Endothelial cell of umbilical vein (primary cell): ENCODE data around the gene SEMA4C. TPM values are rescaled to one million over a fixed set of nuclear protein-coding genes. Genes with fewer than 3 reads are reported as not detected.

Experiments used
- BruUV-seq: library from RNA; stranded (reverse); fragments of 400-500 nt; replicated peaks from 2 replicates; lab custom pipeline; 2021; lab: Mats Ljungman, UMichigan
- CTCF ChIA-PET: fragments of 300-600, 350-600 bp; sonication (Branson Sonifier 250); formaldehyde crosslinking; loops from one replicate; lab custom pipeline; 2021; ENCODE audit warnings: antibody characterized with exemption, inconsistent platforms; lab: Charles Lee
- POLR2A ChIA-PET: fragments of 300-600, 350-600 bp; sonication (Branson Sonifier 250); formaldehyde crosslinking; loops from one replicate; lab custom pipeline; 2021; ENCODE audit warnings: antibody characterized with exemption, inconsistent platforms; lab: Charles Lee
- DNase-seq: peaks from one replicate; pipeline ENCODE4 v3.0.0-alpha.2; 2011; ENCODE audit warnings: low read depth, low spot score
- FAIRE-seq: peaks from 2 replicates; lab custom pipeline; 2011; peaks lifted over from hg19 to GRCh38; lab: Jason Lieb, UNC
- H2AFZ ChIP-seq: 2 replicates; pipeline ENCODE4 v1.6.0; 2012; ENCODE audit warnings: low read depth, low read length, control low read depth, inconsistent platforms
- H3K27ac ChIP-seq: 2 replicates; pipeline ENCODE4 v1.5.1; 2011; ENCODE audit warnings: low read depth, mild to moderate bottlenecking, control low read depth, low read length, moderate library complexity; ENCODE audit not compliant: insufficient read depth
- H3K27me3 ChIP-seq, 2 experiments: 2 replicates each; pipeline versions ENCODE4 v1.6.0 to v1.6.1; 2011; ENCODE audit warnings: low read length in 2 of 2, mixed read lengths in 1 of 2; ENCODE audit not compliant: control insufficient read depth in 2 of 2, insufficient read depth in 2 of 2
- H3K36me3 ChIP-seq, 2 experiments: 2 replicates in 1 of 2; 3 replicates in 1 of 2; pipeline ENCODE4 v1.5.1; 2011; ENCODE audit warnings: low read length in 2 of 2, mild to moderate bottlenecking in 1 of 2, moderate library complexity in 1 of 2; ENCODE audit not compliant: control insufficient read depth in 2 of 2, insufficient read depth in 2 of 2; ENCODE audit errors: extremely low read depth in 1 of 2
- H3K4me1 ChIP-seq: 3 replicates; pipeline ENCODE4 v1.5.1; 2011; ENCODE audit warnings: mild to moderate bottlenecking, low read length; ENCODE audit not compliant: control insufficient read depth, insufficient read depth; ENCODE audit errors: extremely low read depth
- H3K4me2 ChIP-seq: 2 replicates; pipeline ENCODE4 v1.6.1; 2011; ENCODE audit warnings: low read length, control low read depth, mixed read lengths; ENCODE audit not compliant: insufficient read depth
- H3K4me3 ChIP-seq, 3 experiments: fragments of 200-600 bp in 1 of 3; sonication (generic), shearing (Covaris generic) in 1 of 3; replicated peaks in 1 of 3; 2 replicates each; pipeline ENCODE4 v1.5.1; 2011 to 2016; ENCODE audit warnings: control low read depth in 3 of 3, low read length in 3 of 3, mild to moderate bottlenecking in 2 of 3, inconsistent platforms in 1 of 3, low read depth in 1 of 3, moderate library complexity in 1 of 3; ENCODE audit not compliant: insufficient read depth in 1 of 3
- H3K79me2 ChIP-seq: 2 replicates; pipeline ENCODE4 v1.6.0; 2012; ENCODE audit warnings: low read length, inconsistent platforms; ENCODE audit not compliant: control insufficient read depth, insufficient read depth
- H3K9ac ChIP-seq: replicated peaks from 2 replicates; pipeline ENCODE3; 2011; ENCODE audit warnings: low read length, control low read depth; ENCODE audit not compliant: insufficient read depth; ENCODE audit errors: extremely low read depth
- H3K9me1 ChIP-seq: replicated peaks from 3 replicates; pipeline ENCODE4 v1.6.0; 2011; ENCODE audit warnings: mild to moderate bottlenecking, low read length; ENCODE audit not compliant: control insufficient read depth, insufficient read depth; ENCODE audit errors: extremely low read depth
- H3K9me3 ChIP-seq: replicated peaks from 2 replicates; pipeline ENCODE4 v1.5.1; 2012; ENCODE audit warnings: low read length, inconsistent platforms; ENCODE audit not compliant: control insufficient read depth, insufficient read depth
- H4K20me1 ChIP-seq: replicated peaks from 2 replicates; pipeline ENCODE3; 2011; ENCODE audit warnings: mild to moderate bottlenecking, low read length; ENCODE audit not compliant: control insufficient read depth, insufficient read depth; ENCODE audit errors: extremely low read depth
- EZH2 ChIP-seq: IDR thresholded peaks from 2 replicates; pipeline ENCODE4 v1.6.1; 2012; ENCODE audit warnings: borderline replicate concordance, low read depth, mild to moderate bottlenecking, moderate library complexity, low read length, inconsistent platforms; ENCODE audit not compliant: severe bottlenecking
- FOS ChIP-seq: IDR thresholded peaks from 2 replicates; pipeline ENCODE4 v1.6.1; 2011; ENCODE audit warnings: mild to moderate bottlenecking, low read length, moderate library complexity, borderline replicate concordance; ENCODE audit not compliant: insufficient read depth
- GATA2 ChIP-seq: IDR thresholded peaks from 2 replicates; pipeline ENCODE4 v1.7.0; 2011; ENCODE audit warnings: low read depth, mild to moderate bottlenecking, moderate library complexity, mixed read lengths, low read length; ENCODE audit not compliant: insufficient read length, insufficient read depth
- JUN ChIP-seq: IDR thresholded peaks from 2 replicates; pipeline ENCODE4 v1.6.1; 2011; ENCODE audit warnings: borderline replicate concordance, low read depth; ENCODE audit not compliant: insufficient read length, insufficient read depth
- MYC ChIP-seq: IDR thresholded peaks from one replicate; pipeline ENCODE4 v1.6.1; 2011; ENCODE audit warnings: mild to moderate bottlenecking, low read depth, low read length
- POLR2A ChIP-seq: IDR thresholded peaks from 2 replicates; pipeline ENCODE4 v1.6.1; 2012; ENCODE audit warnings: low read depth, mild to moderate bottlenecking, control low read depth, low read length
- POLR2AphosphoS5 ChIP-seq: IDR thresholded peaks from 2 replicates; pipeline ENCODE4 v1.6.1; 2012; ENCODE audit warnings: low read depth, mild to moderate bottlenecking, control low read depth, low read length, moderate library complexity; ENCODE audit not compliant: insufficient read depth
- dilution Hi-C: fragments of 300-500 bp; cut with MboI; formaldehyde crosslinking; loops from one replicate; pipeline ENCODE4 v1.15.0; 2019; ENCODE audit warnings: low sequenced_read_pairs; ENCODE audit not compliant: extremely low pct_ligation_motif_present
- intact Hi-C: fragments of 100-400 bp; cut with micrococcal nuclease; formaldehyde crosslinking; loops from one replicate; pipeline ENCODE4 v1.10.0; 2022
- polyA plus RNA-seq, 4 experiments: library from polyadenylated mRNA; depleted of rRNA in 3 of 4; stranded (reverse) in 3 of 4; unstranded in 1 of 4; fragments of >200 nt; gene quantifications; 2 replicates each; pipeline versions ENCODE4 v1.2.1 to v1.2.3, GENCODE V29; 2011 to 2012; ENCODE audit warnings: missing spikeins in 1 of 4
- total RNA-seq: library from RNA; stranded (reverse); gene quantifications from 2 replicates; pipeline ENCODE4 v1.2.3, GENCODE V29; 2021
- TF ChIP-seq, protein P1 (sequence below), 2 donors: IDR thresholded peaks; 1 replicate in 1 of 2; 2 replicates in 1 of 2; pipeline ENCODE4 v1.5.1; 2011; ENCODE audit warnings: low read length in 2 of 2, mild to moderate bottlenecking in 2 of 2, moderate library complexity in 2 of 2, control low read depth in 1 of 2, inconsistent platforms in 1 of 2, low read depth in 1 of 2; ENCODE audit not compliant: insufficient read depth in 1 of 2; ENCODE audit errors: extremely low read depth in 1 of 2
- TF ChIP-seq, protein P2 (sequence below): IDR thresholded peaks from 2 replicates; pipeline ENCODE4 v1.6.1; 2011; ENCODE audit not compliant: insufficient read depth, insufficient read length

SEMA4C gene
- total and polyA plus RNA-seq, 2 donors (not counting 3 experiments of a cell fraction or from before 2014, with no cell fraction given): 16.4 to 17.3 TPM

DNA sequence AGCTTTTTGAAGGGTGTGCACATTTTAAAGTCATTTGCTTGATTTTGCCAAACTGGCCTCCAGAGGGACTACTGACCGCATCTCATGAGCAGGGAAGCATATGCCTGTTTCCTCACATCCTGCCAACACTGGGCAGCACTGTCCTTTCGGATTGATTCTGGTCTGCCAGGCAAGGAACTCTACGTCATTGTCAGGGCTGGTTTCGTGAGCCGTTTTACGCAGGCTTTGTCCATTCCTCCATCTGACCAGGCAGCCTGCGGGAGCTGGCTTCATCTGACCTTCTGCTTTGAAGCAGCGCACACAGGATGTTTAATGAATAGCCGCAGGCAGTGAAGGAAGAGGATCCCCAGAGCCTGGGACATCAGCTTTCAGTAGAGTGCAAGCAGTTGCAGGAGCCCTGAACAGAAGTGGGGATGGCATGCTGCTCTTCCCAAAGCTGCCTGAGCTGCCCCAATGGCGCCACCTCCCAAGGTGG, 46.3 kb upstream of the SEMA4C start:
- Histone ChIP-seq H3K27me3 (peaks cover 4% of the 10 kb centered on the region in 2 experiments), H3K4me1 (no peaks in the 10 kb centered on the region), H3K4me2 (no peak overlapping the region), H3K9me1 (no peaks in the 10 kb centered on the region), H3K4me3 (no peak overlapping the region), H3K27ac (no peak overlapping the region), H3K36me3 (no peaks in the 10 kb centered on the region), H3K9ac (no peak overlapping the region), H4K20me1 (no peaks in the 10 kb centered on the region), H2AFZ (no peak overlapping the region), H3K79me2 (no peaks in the 10 kb centered on the region), H3K9me3 (no peaks in the 10 kb centered on the region)
- dilution Hi-C loops (no loop called here), intact Hi-C loops (no loop called here)
- no peak for DNase-seq
- no peak for FAIRE-seq
- TF ChIP-seq POLR2A (no peak), EZH2 (no peak), GATA2 (no peak), POLR2AphosphoS5 (no peak), JUN (no peak)
- TF ChIP-seq, protein P1, sequence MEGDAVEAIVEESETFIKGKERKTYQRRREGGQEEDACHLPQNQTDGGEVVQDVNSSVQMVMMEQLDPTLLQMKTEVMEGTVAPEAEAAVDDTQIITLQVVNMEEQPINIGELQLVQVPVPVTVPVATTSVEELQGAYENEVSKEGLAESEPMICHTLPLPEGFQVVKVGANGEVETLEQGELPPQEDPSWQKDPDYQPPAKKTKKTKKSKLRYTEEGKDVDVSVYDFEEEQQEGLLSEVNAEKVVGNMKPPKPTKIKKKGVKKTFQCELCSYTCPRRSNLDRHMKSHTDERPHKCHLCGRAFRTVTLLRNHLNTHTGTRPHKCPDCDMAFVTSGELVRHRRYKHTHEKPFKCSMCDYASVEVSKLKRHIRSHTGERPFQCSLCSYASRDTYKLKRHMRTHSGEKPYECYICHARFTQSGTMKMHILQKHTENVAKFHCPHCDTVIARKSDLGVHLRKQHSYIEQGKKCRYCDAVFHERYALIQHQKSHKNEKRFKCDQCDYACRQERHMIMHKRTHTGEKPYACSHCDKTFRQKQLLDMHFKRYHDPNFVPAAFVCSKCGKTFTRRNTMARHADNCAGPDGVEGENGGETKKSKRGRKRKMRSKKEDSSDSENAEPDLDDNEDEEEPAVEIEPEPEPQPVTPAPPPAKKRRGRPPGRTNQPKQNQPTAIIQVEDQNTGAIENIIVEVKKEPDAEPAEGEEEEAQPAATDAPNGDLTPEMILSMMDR (IDR thresholded peaks at IDR 0.05; ENCODE audit: extremely low read depth in 1 of 2, insufficient read depth in 1 of 2, low read depth in 1 of 2, low read length in 2 of 2): no peak
- POLR2A ChIA-PET: no interaction called here
- no TSS peak for BruUV-seq
- CTCF ChIA-PET: no interaction called here

DNA sequence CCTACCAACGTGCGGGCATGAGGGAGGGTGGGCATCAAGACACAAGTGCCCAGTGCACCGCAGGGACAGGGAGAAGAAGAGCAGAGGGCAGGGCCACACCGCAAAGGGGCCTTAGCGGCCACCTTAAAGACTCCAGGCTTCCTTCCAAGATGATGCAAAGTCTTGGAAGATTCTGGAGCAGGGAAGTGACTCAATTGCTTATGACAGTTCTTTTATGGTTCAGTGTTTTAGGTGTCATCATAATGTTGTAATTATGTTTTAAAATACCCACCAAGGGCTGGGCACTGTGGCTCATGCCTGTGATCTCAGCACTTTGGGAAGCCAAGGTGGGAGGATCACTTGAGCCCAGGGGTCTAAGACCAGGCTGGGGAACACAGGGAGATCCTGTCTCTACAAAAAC, 44.5 kb upstream of the SEMA4C start:
- peaks cover under 1 to 4% of the 10 kb centered on the region in 2 experiments for H3K27me3 ChIP-seq
- dilution Hi-C loops (no loop called here), intact Hi-C loops (no loop called here)
- H3K9ac ChIP-seq: no peak overlapping the region
- H3K79me2 ChIP-seq: no peaks in the 10 kb centered on the region
- H3K36me3 ChIP-seq: no peaks in the 10 kb centered on the region
- no peaks in the 10 kb centered on the region for H3K9me3 ChIP-seq
- DNase-seq: no peak
- H3K4me3 ChIP-seq: no peak overlapping the region
- BruUV-seq: no TSS peak
- H3K4me2 ChIP-seq: no peak overlapping the region
- ChIA-PET CTCF (no interaction called here), POLR2A (no interaction called here)
- FAIRE-seq: no peak
- TF ChIP-seq, protein P1 (IDR thresholded peaks at IDR 0.05; ENCODE audit: extremely low read depth in 1 of 2, insufficient read depth in 1 of 2, low read depth in 1 of 2, low read length in 2 of 2): no peak
- TF ChIP-seq FOS (no peak), POLR2AphosphoS5 (no peak), GATA2 (no peak), POLR2A (no peak), JUN (no peak), MYC (no peak), EZH2 (no peak)
- TF ChIP-seq, protein P2, sequence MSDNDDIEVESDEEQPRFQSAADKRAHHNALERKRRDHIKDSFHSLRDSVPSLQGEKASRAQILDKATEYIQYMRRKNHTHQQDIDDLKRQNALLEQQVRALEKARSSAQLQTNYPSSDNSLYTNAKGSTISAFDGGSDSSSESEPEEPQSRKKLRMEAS: no peak
- no peak overlapping the region for H3K27ac ChIP-seq
- no peaks in the 10 kb centered on the region for H4K20me1 ChIP-seq
- H3K9me1 ChIP-seq: no peaks in the 10 kb centered on the region
- no peak overlapping the region for H2AFZ ChIP-seq
- H3K4me1 ChIP-seq: no peaks in the 10 kb centered on the region
